PC-3 (cell line): ENCODE measurements around the gene ARHGEF11. TPM values are rescaled to one million over a fixed set of nuclear protein-coding genes. Genes with fewer than 3 reads are reported as not detected.
"Not testable (repeated sequence)": the region's sequence is repeated elsewhere in the genome, so short reads cannot be mapped to it uniquely, and the experiment has no call there.

ENCODE experiments used
- ATAC-seq: fragments of 200-7000 bp; cut with Tn5 transposase; 2 replicates; pipeline ENCODE4 v1.9.1; 2020; ENCODE audit warnings: mild to moderate bottlenecking, moderate library complexity
- BruUV-seq: library from RNA; stranded (reverse); fragments of 400-500 nt; replicated peaks from 2 replicates; lab custom pipeline; 2021; lab: Mats Ljungman, UMichigan
- CTCF ChIA-PET: fragments of 300-600 bp; sonication (Branson Sonifier 250); formaldehyde crosslinking; loops from one replicate; lab custom pipeline; 2022; ENCODE audit warnings: antibody characterized with exemption; lab: Charles Lee
- POLR2A ChIA-PET: fragments of 300-600 bp; sonication (Branson Sonifier 250); formaldehyde crosslinking; loops from one replicate; lab custom pipeline; 2022; ENCODE audit warnings: antibody characterized with exemption; ENCODE audit not compliant: unreplicated experiment; lab: Charles Lee
- DNase-seq: peaks from one replicate; pipeline ENCODE4 v3.0.0-alpha.2; 2015
- H2AFZ ChIP-seq: fragments of 300-600 bp; sonication (generic); 2 replicates; pipeline ENCODE4 v1.6.0; 2016; ENCODE audit warnings: antibody characterized with exemption, low read length
- H3F3A ChIP-seq: fragments of 300-600 bp; sonication (generic); one replicate; pipeline ENCODE4 v1.6.0; 2017; ENCODE audit warnings: antibody characterized with exemption, low read length, control low read depth, mild to moderate bottlenecking; ENCODE audit not compliant: unreplicated experiment
- H3K27ac ChIP-seq: fragments of 300-600 bp; sonication (generic); 2 replicates; pipeline ENCODE4 v1.5.1; 2016; ENCODE audit warnings: mild to moderate bottlenecking, low read length
- H3K27me3 ChIP-seq: fragments of 300-600 bp; sonication (generic); 2 replicates; pipeline ENCODE4 v1.6.1; 2016; ENCODE audit warnings: low read length, mixed read lengths
- H3K36me3 ChIP-seq: fragments of 300-600 bp; sonication (generic); 2 replicates; pipeline ENCODE4 v1.6.1; 2016; ENCODE audit warnings: low read depth, mixed run types, low read length, mixed read lengths
- H3K4me1 ChIP-seq: fragments of 300-600 bp; sonication (generic); 2 replicates; pipeline ENCODE4 v1.5.1; 2016; ENCODE audit warnings: low read length; ENCODE audit not compliant: insufficient read depth
- H3K4me2 ChIP-seq: fragments of 300-600 bp; sonication (generic); 2 replicates; pipeline ENCODE4 v1.6.0; 2016; ENCODE audit warnings: low read length
- H3K4me3 ChIP-seq: fragments of 300-600 bp; sonication (generic); 2 replicates; pipeline ENCODE4 v1.5.1; 2016; ENCODE audit warnings: mild to moderate bottlenecking, low read length, mixed read lengths
- H3K79me2 ChIP-seq: fragments of 300-600 bp; sonication (generic); 2 replicates; pipeline ENCODE4 v1.6.1; 2017; ENCODE audit warnings: low read length, mixed read lengths
- H3K9ac ChIP-seq: fragments of 300-600 bp; sonication (generic); 2 replicates; pipeline ENCODE4 v1.6.0; 2016; ENCODE audit warnings: mild to moderate bottlenecking, low read length
- H3K9me2 ChIP-seq: fragments of 300-600 bp; sonication (generic); replicated peaks from 2 replicates; pipeline ENCODE4 v1.6.1; 2016; ENCODE audit warnings: mixed run types, low read length, mixed read lengths
- H3K9me3 ChIP-seq: fragments of 300-600 bp; sonication (generic); 2 replicates; pipeline ENCODE4 v1.6.1; 2016; ENCODE audit warnings: low read length, mixed read lengths
- H4K20me1 ChIP-seq: fragments of 300-600 bp; sonication (generic); 2 replicates; pipeline ENCODE4 v1.6.1; 2016; ENCODE audit warnings: low read length, mixed read lengths
- EZH2 ChIP-seq: fragments of 300-600 bp; sonication (generic); IDR thresholded peaks from one replicate; pipeline ENCODE4 v1.6.1; 2017; ENCODE audit warnings: antibody characterized with exemption, mild to moderate bottlenecking, low read length; ENCODE audit not compliant: unreplicated experiment
- EZH2phosphoT487 ChIP-seq: fragments of 300-600 bp; sonication (generic); IDR thresholded peaks from 2 replicates; pipeline ENCODE4 v1.6.1; 2018; ENCODE audit warnings: mild to moderate bottlenecking, antibody characterized with exemption, low read length, borderline replicate concordance
- intact Hi-C: fragments of 100-400 bp; cut with micrococcal nuclease; formaldehyde crosslinking; loops from 2 replicates; pipeline ENCODE4 v1.9.0; 2023
- total RNA-seq: library from RNA; depleted of rRNA; stranded (reverse); fragments of >200 nt; gene quantifications from 2 replicates; pipeline ENCODE4 v1.2.3, GENCODE V29; 2014
- TF ChIP-seq, protein P1 (sequence below): fragments of 300-600 bp; sonication (generic); conservative IDR thresholded peaks from 2 replicates; pipeline ENCODE4 v1.5.1; 2017; ENCODE audit warnings: antibody characterized with exemption, low read depth, mild to moderate bottlenecking, low read length

ARHGEF11 gene
- total RNA-seq, 1 experiment from 2014 or later: 31.1 TPM

DNA sequence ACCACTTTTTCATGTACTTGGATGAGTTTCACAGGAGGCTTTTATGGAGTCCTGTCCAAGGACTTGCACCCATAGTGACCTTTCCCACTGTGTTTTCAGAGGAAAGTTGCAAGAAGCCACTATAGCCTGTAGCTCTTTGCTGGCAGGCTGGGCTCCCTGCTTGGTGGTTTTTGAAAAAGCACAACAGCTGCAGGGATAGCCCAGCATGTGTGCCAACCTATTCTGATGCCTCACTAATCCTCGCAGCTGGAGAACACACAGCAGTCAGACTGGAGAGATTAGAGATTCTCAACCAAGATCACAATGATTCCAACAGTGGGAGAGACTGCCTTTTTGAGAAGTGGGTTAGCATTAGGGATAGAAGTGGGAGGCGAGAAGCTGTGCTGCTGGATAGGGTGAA is 24.1 kb upstream of the ARHGEF11 start:
- no TSS peak for BruUV-seq
- no peak overlapping the region for H3K4me2 ChIP-seq
- no peaks in the 10 kb centered on the region for H4K20me1 ChIP-seq
- ATAC-seq (no peak), DNase-seq (no peak)
- no peaks in the 10 kb centered on the region for H3K79me2 ChIP-seq
- no peaks in the 10 kb centered on the region for H3F3A ChIP-seq
- no peak overlapping the region for H3K9ac ChIP-seq
- H3K27ac ChIP-seq: no peak overlapping the region
- no peaks in the 10 kb centered on the region for H3K9me2 ChIP-seq
- peaks cover 51% of the 10 kb centered on the region for H3K27me3 ChIP-seq
- no peak overlapping the region for H2AFZ ChIP-seq
- POLR2A ChIA-PET: no interaction called here
- no peak for TF ChIP-seq EZH2
- no peak for TF ChIP-seq EZH2phosphoT487
- TF ChIP-seq, protein P1, sequence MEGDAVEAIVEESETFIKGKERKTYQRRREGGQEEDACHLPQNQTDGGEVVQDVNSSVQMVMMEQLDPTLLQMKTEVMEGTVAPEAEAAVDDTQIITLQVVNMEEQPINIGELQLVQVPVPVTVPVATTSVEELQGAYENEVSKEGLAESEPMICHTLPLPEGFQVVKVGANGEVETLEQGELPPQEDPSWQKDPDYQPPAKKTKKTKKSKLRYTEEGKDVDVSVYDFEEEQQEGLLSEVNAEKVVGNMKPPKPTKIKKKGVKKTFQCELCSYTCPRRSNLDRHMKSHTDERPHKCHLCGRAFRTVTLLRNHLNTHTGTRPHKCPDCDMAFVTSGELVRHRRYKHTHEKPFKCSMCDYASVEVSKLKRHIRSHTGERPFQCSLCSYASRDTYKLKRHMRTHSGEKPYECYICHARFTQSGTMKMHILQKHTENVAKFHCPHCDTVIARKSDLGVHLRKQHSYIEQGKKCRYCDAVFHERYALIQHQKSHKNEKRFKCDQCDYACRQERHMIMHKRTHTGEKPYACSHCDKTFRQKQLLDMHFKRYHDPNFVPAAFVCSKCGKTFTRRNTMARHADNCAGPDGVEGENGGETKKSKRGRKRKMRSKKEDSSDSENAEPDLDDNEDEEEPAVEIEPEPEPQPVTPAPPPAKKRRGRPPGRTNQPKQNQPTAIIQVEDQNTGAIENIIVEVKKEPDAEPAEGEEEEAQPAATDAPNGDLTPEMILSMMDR: no peak
- no peak overlapping the region for H3K4me3 ChIP-seq
- CTCF ChIA-PET: no interaction called here
- no peaks in the 10 kb centered on the region for H3K4me1 ChIP-seq
- H3K9me3 ChIP-seq: no peaks in the 10 kb centered on the region
- intact Hi-C loops: no loop called here
- no peaks in the 10 kb centered on the region for H3K36me3 ChIP-seq

DNA sequence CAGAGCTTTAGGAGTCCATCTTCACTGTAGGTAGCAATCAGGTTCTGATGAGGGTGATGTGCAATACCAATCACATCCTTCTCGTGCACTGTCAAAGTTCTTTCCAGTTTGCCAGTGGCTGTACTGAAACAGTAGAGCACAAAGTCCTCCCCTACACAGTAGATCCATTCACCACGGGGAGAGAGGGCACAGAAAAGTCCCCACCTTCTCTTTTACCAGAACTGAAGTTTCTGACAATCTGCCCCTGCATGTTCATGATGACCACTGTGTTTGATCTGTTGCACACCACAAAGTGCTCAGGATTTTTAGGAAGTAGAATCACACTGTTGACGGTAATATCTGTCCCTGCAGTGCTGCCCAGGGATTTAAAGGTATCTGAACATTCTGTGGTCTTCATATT is 13.7 kb upstream of the ARHGEF11 start:
- H3K36me3 ChIP-seq, H3K9ac ChIP-seq, CTCF ChIA-PET, DNase-seq, H3K9me3 ChIP-seq, H3K9me2 ChIP-seq, H3K27ac ChIP-seq, POLR2A ChIA-PET, H2AFZ ChIP-seq, H3K4me1 ChIP-seq, H3K4me3 ChIP-seq, ATAC-seq, H3K79me2 ChIP-seq, H3F3A ChIP-seq, intact Hi-C loops, H4K20me1 ChIP-seq, H3K4me2 ChIP-seq, BruUV-seq: not testable (repeated sequence)
- peaks cover 51% of the 10 kb centered on the region for H3K27me3 ChIP-seq

DNA sequence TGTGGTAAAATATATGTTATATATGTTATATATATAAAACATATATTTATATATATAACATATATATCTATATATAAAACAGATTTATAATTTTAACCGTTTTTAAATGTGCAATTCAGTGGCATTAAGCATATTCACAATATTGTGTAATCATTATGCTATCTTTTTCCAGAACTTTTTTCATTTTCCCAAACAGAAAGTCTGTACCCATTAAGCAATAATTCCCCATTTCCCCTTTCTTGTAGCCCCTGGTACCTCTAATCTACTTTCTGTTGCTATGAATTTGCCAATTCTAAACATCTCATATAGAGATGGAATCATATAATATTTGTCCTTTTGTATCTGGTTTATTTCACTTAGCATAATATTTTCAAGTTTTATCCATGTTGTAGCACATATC is 10.7 kb upstream of the ARHGEF11 start:
- DNase-seq (no peak), ATAC-seq (no peak)
- intact Hi-C loops: no loop called here
- Histone ChIP-seq H2AFZ (no peak overlapping the region), H3K27me3 (peaks cover 54% of the 10 kb centered on the region), H3K9ac (no peak overlapping the region), H3K4me3 (no peak overlapping the region), H3K9me2 (no peaks in the 10 kb centered on the region), H3K79me2 (no peaks in the 10 kb centered on the region), H3F3A (no peaks in the 10 kb centered on the region), H3K36me3 (no peaks in the 10 kb centered on the region), H4K20me1 (no peaks in the 10 kb centered on the region), H3K4me2 (no peak overlapping the region), H3K4me1 (no peaks in the 10 kb centered on the region), H3K9me3 (0 out of 2 replicates have a peak, but pooled peaks cover 7% of the 10 kb centered on the region), H3K27ac (no peak overlapping the region)
- BruUV-seq: no TSS peak
- ChIA-PET POLR2A (no interaction called here), CTCF (no interaction called here)
- TF ChIP-seq, protein P1: no peak
- TF ChIP-seq EZH2 (no peak), EZH2phosphoT487 (no peak)

DNA sequence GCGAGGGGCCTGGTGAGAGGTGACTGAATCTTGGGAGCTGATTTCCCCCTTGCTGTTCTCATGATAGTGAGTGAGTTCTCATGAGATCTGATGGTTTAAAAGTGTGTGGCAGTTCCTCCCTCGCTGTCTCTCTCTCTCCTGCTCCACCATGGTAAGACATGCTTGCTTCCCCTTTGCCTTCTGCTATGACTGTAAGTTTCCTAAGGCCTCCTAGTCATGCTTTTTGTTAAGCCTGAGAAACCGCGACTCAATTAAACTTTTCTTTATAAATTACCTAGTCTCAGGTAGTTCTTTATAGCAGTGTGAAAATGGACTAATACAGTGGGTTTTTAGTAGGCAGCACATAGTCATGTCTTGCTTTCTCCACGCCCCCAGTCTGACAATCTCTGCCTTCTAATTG is 10.2 kb upstream of the ARHGEF11 start:
- intact Hi-C loops, DNase-seq, H2AFZ ChIP-seq, H3K4me1 ChIP-seq, BruUV-seq, H3K9me2 ChIP-seq, H3K9me3 ChIP-seq, H3K36me3 ChIP-seq, H3K4me2 ChIP-seq, H3F3A ChIP-seq, H3K9ac ChIP-seq, H3K27ac ChIP-seq, H3K79me2 ChIP-seq, ATAC-seq, H3K4me3 ChIP-seq, POLR2A ChIA-PET, H4K20me1 ChIP-seq, CTCF ChIA-PET: not testable (repeated sequence)
- peaks cover 55% of the 10 kb centered on the region for H3K27me3 ChIP-seq
